ENCODE results near the gene CTU2.

CTU2 gene

DNA sequence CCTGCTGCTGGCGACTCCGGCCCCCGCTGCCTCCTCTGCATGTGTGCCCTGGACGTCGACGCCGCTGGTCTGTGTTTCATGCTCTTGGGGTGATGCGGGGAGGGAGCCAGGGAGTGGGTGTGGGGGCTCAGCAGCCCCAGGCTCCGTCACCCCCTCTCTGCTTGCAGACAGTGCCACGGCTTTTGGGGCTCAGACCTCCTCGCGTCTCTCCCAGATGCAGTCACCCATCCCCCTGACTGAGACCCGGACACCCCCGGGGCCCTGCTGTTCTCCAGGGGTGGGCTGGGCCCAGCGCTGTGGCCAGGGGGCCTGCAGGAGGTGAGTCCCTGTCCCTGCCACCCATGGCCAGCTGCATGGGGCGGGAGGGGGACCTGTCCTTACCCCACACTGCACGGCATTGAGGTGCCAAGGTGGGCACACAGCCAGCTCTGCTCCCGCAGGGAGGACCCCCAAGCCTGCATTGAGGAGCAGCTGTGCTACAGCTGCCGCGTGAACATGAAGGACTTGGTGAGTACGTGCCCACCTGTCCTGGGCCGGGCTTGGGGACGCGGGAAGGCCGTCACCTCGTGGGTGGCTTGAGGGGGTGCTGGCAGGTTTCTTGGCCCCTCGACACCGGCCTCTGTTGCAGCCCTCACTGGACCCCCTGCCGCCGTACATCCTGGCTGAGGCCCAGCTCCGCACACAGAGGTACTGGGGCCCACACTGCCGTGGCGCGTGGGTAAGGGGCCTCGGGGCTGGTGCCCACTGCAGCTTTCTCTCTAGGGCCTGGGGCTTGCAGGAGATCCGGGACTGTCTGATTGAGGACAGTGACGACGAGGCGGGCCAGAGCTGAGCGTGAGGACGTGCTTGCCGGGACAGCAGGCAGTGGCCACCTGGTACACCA lies 8.4 kb downstream of the CTU2 start:
- DNase-seq (ENCODE audit: low spot score): no peak

DNA sequence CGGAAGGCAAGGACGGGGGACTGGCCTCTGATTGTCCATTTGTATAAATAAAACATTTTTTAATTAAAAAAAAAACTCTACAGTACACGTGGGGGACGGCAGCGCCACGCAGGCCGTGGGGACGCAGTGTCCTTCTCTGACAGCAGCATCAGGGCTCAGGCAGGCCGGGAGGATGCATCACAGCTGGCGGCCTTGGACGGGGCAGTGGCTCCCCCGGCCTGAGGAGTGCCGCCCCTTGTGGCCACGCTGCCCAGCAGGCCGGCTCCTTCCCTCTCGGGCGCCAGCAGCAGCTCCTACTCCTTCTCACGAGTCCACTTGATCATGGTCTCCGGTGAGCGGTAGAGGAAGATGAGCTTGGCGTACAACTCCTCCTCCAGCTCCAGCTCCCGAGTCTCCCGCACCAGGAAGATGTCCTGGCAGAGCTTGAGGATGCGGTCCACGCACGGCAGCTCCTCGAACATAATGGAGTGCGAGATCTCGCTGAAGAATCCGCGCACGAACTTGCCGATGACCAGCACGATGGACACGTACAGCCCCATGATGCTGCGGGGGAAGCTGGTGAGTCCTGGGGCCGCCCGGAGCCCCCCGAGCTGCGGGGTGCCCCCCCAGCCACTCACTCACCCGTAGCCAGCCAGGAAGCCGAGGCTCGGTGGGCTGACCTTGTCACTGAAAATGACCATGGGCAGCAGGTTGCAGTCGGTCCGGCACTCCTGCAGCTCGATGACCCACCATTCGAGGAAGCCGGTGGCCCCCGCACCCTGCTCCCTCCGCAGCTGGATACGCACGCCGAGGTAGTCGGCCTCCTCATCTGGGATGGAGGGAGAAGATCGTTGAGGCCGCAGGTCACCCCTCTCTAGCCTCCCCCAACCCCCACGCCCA lies 9.2 kb downstream of the CTU2 start:
- DNase-seq (ENCODE audit: low spot score): no peak

GRCh38 chr16:88716201-88716600 lies 9.9 kb downstream of the CTU2 start:
- no peak for DNase-seq (ENCODE audit: low spot score)

DNA sequence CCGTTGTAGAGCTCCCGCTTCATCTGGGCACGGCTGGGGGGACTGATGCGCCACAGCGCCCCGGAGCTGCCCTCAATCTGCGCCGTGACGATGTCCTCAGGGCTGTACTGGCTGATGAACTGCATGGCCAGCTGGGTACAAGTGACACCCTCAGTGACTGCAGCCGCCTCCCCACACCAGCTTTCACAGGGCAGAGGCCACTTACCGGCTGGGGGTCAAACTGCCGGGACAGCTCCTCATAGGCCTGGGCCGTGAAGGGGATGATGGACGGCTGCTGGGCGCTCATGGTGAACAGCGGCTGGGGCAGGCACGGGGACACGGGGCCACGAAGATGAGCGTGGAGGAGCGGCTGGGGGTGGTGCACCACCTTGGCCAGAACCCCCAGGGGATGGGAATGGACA lies 10.3 kb downstream of the CTU2 start:
- no peak for DNase-seq (ENCODE audit: low spot score)

DNA sequence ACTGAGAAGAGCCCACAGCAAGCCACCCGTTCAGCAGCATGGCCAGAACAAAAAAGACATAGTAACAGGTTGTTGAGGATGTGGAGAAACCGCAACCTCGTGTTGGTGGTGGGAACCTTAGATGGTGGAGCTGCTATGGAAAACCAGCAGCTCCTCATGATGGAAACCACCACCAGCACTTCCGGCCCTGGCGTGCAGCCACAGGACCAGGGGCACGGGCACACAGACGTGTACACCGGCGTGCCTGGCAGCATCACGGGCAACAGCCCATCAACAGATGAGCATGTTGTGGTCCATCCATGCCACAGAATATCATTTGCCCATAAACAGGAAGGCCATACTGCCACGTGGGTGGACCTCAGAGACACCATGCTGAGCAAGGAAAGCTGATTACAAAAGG lies 11.9 kb downstream of the CTU2 start:
- no peak for DNase-seq (ENCODE audit: low spot score)

- DNase-seq (ENCODE audit: low spot score): no peak
Observed at GRCh38 chr16:88719267-88719932, 13.1 kb downstream of the CTU2 start.

DNA sequence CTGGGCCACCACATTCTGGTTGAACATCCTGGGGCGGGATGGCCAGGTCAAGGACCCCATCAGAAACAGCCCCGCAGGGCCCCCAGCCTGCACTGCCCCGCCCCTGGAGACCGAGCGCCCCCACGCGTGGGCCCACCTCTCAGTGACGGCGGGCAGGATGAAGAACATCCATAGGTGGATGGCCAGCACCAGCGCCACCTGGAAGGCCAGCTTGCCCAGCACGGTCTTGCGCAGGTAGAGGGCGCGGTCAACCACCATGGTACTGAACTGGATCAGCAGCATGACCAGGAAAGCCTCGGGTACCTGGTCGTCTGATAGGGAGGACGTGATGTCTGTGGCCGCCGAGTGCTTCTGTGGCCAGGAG lies 13.6 kb downstream of the CTU2 start:
- DNase-seq (ENCODE audit: low spot score): no peak

DNA sequence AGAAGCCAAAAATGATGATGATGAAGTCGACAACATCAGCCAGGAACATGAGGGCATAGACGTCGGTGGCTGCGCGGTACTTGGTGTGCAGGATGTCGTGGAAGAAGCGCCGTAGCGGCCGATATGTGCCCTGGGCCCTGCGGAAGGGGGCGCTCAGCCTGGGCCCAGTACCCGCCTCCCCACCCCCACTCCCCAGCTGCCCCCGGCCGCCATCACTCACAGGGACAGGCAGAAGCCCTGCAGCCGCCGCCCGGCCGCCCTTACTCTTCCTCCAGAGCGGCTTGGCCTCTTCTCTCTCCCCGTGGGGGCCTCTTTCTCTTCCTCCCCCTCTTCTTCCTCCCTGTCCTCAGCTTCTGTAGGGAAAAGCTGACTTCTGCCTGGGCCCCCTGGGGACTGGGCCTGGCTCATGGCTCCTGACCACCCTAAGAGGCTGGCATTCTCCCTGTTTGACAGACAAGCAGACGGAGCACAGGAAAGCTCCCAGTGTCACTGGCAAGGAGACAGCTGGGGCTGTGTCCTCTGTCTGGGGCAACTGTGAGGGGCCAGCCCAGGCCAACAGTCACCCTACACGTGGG lies 14.2 kb downstream of the CTU2 start:
- DNase-seq (ENCODE audit: low spot score): no peak

DNA sequence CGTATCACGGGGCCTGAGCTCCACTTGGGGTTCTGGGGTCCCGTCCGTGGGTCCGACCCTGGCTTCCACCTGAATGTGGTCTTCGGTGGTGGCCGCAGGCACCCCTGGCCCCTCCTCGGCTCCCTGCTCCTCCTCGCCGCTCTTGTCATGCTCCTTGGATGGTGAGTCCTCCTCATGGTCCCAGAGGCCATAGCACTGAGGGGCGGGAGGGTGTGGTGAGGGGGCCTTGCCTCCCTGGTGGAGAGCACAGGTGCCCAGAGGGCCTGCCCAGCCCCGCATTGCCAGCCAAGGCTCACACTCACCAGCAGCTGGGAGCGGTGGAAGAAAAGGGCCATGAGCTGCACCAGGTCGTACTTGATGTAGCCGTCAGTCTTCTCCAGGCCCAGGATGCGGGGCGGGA lies 14.9 kb downstream of the CTU2 start:
- DNase-seq (ENCODE audit: low spot score): no peak

DNA sequence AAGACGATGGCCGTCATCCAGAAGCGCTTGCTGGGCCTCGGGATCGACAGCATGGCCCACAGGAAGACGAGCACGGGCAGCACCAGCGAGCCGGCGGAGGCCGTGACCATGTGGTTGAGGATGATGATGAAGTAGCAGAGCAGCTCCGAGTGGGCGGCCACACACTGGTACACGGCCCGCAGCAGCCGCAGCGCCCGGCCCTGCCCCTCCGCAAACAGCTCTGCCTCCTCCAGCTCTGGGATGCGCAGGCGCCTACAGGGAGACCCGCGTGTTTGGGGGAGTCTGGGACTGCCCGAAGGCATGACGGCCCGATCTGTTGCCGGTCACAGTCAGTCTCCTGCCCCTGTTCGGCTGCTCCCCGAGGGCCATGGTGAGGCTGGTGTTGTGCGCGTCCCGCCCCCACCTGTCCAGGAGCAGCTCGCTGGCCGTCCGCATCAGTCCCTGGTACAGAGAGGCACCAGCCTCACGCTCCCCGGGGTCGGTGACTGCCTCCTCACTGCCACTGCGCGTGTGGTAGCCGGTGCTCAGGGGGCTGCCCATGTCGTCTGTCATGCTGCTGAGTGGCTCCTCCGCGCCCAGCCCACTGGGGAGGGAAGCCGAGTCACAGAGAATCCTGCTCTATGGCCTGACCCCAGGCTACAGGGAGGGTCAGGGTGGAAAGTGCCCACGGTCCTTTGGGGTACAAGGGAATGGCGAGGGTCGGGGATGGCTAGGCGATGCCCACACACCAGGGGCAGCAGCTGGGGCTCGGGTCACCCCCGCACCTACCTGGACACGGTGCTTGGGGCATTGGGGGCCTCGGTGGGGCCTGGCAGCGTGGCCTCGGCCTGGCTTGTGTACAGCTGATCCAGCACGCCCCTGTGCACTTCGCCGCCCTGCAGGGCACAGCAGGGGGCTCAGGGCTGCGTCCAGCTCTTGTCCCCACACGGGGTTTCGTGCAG lies 15.8 kb downstream of the CTU2 start:
- no peak for DNase-seq (ENCODE audit: low spot score)

- DNase-seq (ENCODE audit: low spot score): no peak
Observed at GRCh38 chr16:88722784-88723506, 16.6 kb downstream of the CTU2 start.

- DNase-seq (ENCODE audit: low spot score): no peak
Observed at GRCh38 chr16:88723507-88723887, 17.2 kb downstream of the CTU2 start.

DNA sequence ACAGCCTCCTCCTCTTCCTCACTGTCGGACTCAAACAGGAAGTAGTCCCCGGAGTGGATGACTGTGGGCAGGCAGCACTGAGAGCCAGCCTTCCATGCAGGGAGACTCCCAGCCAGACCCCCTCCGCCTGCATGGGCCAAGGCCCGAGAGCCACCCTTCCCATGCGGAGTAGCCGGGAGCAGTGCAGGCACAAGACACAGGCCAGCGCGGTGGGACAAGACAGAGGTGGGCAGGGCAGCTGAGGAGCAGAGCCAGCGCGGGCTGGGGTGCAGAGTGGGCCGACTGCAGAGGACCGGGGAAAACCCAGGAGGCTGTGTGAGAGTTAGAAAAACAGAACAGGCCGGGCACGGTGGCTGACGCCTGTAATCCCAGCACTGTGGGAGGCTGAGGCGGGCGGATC lies 17.6 kb downstream of the CTU2 start:
- no peak for DNase-seq (ENCODE audit: low spot score)

- DNase-seq (ENCODE audit: low spot score): no peak
Observed at GRCh38 chr16:88724855-88725555, 18.7 kb downstream of the CTU2 start.

- DNase-seq (ENCODE audit: low spot score): no peak
Observed at GRCh38 chr16:88725609-88726407, 19.5 kb downstream of the CTU2 start.

GRCh38 chr16:88726408-88726749 lies 20.1 kb downstream of the CTU2 start:
- no peak for DNase-seq (ENCODE audit: low spot score)

- no peak for DNase-seq (ENCODE audit: low spot score)
Observed at GRCh38 chr16:88726981-88727380, 20.7 kb downstream of the CTU2 start.

GRCh38 chr16:88727871-88728270 lies 21.6 kb downstream of the CTU2 start:
- no peak for DNase-seq (ENCODE audit: low spot score)

Data from hepatic stellate cell (primary cell).